Natural killer cell (primary cell): Measurements from ENCODE around the gene GOT1. TPM values are rescaled to one million over a fixed set of nuclear protein-coding genes. Genes with fewer than 3 reads are reported as not detected.

Experiments
- ATAC-seq, 3 donors: fragments of 150-1000 bp in 2 of 3; fragments of 200-7000 bp in 1 of 3; cut with Tn5 transposase; 1 replicate in 1 of 3; 2 replicates in 2 of 3; pipeline ENCODE4 v1.10.0; 2021; ENCODE audit warnings: mild to moderate bottlenecking in 2 of 3, moderate library complexity in 2 of 3
- DNase-seq, 2 donors: peaks; one replicate each; pipeline versions ENCODE4 v3.0.0 to v3.0.0-alpha.2; 2013 to 2021; ENCODE audit warnings: mixed read lengths in 1 of 2
- H3K27ac ChIP-seq: one replicate; pipeline ENCODE4 v1.5.1; 2013; ENCODE audit warnings: mild to moderate bottlenecking, low read length
- H3K27me3 ChIP-seq: one replicate; pipeline ENCODE4 v1.6.1; 2013; ENCODE audit warnings: low read length; ENCODE audit not compliant: control insufficient read depth, insufficient read depth
- H3K36me3 ChIP-seq: one replicate; pipeline ENCODE4 v1.6.1; 2013; ENCODE audit warnings: low read length; ENCODE audit not compliant: control insufficient read depth, insufficient read depth
- H3K4me1 ChIP-seq: one replicate; pipeline ENCODE4 v1.6.1; 2013; ENCODE audit warnings: low read length; ENCODE audit not compliant: control insufficient read depth, insufficient read depth
- H3K4me3 ChIP-seq: one replicate; pipeline ENCODE4 v1.5.1; 2013; ENCODE audit warnings: low read length
- H3K9me3 ChIP-seq: one replicate; pipeline ENCODE4 v1.6.1; 2013; ENCODE audit warnings: low read length; ENCODE audit not compliant: control insufficient read depth, insufficient read depth
- H3K27ac Mint-ChIP-seq, 2 donors: one replicate each; pipeline ENCODE4 v1.8.0; 2022; ENCODE audit warnings: mild to moderate bottlenecking in 2 of 2, mixed read lengths in 2 of 2, moderate library complexity in 1 of 2
- H3K27me3 Mint-ChIP-seq, 2 donors: one replicate each; pipeline ENCODE4 v1.8.0; 2022; ENCODE audit warnings: low read depth in 2 of 2, mixed read lengths in 2 of 2
- H3K36me3 Mint-ChIP-seq: one replicate; pipeline ENCODE4 v1.8.0; 2022; ENCODE audit warnings: mixed read lengths
- H3K4me1 Mint-ChIP-seq, 2 donors: one replicate each; pipeline ENCODE4 v1.8.0; 2022; ENCODE audit warnings: mixed read lengths in 2 of 2
- H3K4me3 Mint-ChIP-seq: one replicate; pipeline ENCODE4 v1.8.0; 2022; ENCODE audit warnings: mild to moderate bottlenecking, moderate library complexity, mixed read lengths
- H3K9me3 Mint-ChIP-seq, 2 donors: one replicate each; pipeline ENCODE4 v1.8.0; 2022; ENCODE audit warnings: mixed read lengths in 2 of 2
- CTCF ChIP-seq: fragments of 200-600 bp; IDR thresholded peaks from one replicate; pipeline ENCODE4 v1.8.0; 2022; ENCODE audit warnings: antibody characterized with exemption
- WGBS: methylation state at CpG from one replicate; pipeline ENCODE4 v1.1.7; 2013; ENCODE audit warnings: missing lambda C conversion rate; ENCODE audit not compliant: insufficient coverage; 5-methylcytosine and 5-hydroxymethylcytosine counted together
- intact Hi-C: fragments of 100-400 bp; cut with micrococcal nuclease; formaldehyde crosslinking; loops from one replicate; pipeline ENCODE4 v1.14.2; 2022
- total RNA-seq, 4 donors: library from RNA; stranded (reverse); fragments of 120-200 nt in 1 of 4; gene quantifications; one replicate each; pipeline versions ENCODE4 v1.2.3 to v1.2.4, GENCODE V29; 2013 to 2022

GOT1 gene
- total RNA-seq, 3 donors from 2014 or later (not counting 1 experiment from before 2014, with no cell fraction given), result 8.5 to 15.1 (median 8.5) TPM

- no peak for TF ChIP-seq CTCF
- Mint-ChIP-seq H3K27me3 (peaks cover 22 to 47% of the 10 kb centered on the region in 2 donors), H3K36me3 (no peaks in the 10 kb centered on the region), H3K27ac (no peak overlapping the region), H3K4me1 (no peaks in the 10 kb centered on the region), H3K9me3 (no peaks in the 10 kb centered on the region), H3K4me3 (no peak overlapping the region)
- H3K27me3 ChIP-seq, result peaks cover 8% of the 10 kb centered on the region
- intact Hi-C loops, result no loop called here
- ATAC-seq (no peak), DNase-seq (no peak)
- 90% methylated on average over 5 of the region's 5 CpGs for WGBS
- no peaks in the 10 kb centered on the region for H3K36me3 ChIP-seq
- no peak overlapping the region for H3K27ac ChIP-seq
- H3K4me1 ChIP-seq, result no peaks in the 10 kb centered on the region
- H3K4me3 ChIP-seq, result no peak overlapping the region
- no peaks in the 10 kb centered on the region for H3K9me3 ChIP-seq
Measured at GRCh38 chr10:99451499-99451788, 21.0 kb upstream of the GOT1 start.

- H3K27ac Mint-ChIP-seq, result no peak overlapping the region
- 89% methylated on average over 6 of the region's 6 CpGs for WGBS
- DNase-seq, result no peak
- Histone ChIP-seq H3K27ac (no peak overlapping the region), H3K4me1 (no peaks in the 10 kb centered on the region), H3K36me3 (no peaks in the 10 kb centered on the region), H3K9me3 (no peaks in the 10 kb centered on the region), H3K4me3 (no peak overlapping the region), H3K27me3 (peaks cover 8% of the 10 kb centered on the region)
- ATAC-seq, result no peak
- no peaks in the 10 kb centered on the region for H3K9me3 Mint-ChIP-seq
- H3K36me3 Mint-ChIP-seq, result no peaks in the 10 kb centered on the region
- TF ChIP-seq CTCF, result no peak
- no peak overlapping the region for H3K4me3 Mint-ChIP-seq
- intact Hi-C loops, result no loop called here
- H3K27me3 Mint-ChIP-seq, result peaks cover 22 to 48% of the 10 kb centered on the region in 2 donors
- no peaks in the 10 kb centered on the region for H3K4me1 Mint-ChIP-seq
Measured at GRCh38 chr10:99450624-99451498, 20.4 kb upstream of the GOT1 start.

GRCh38 chr10:99450156-99450555 lies 19.7 kb upstream of the GOT1 start:
- Histone ChIP-seq H3K4me1 (no peaks in the 10 kb centered on the region), H3K4me3 (no peak overlapping the region), H3K27ac (no peak overlapping the region), H3K9me3 (no peaks in the 10 kb centered on the region), H3K36me3 (no peaks in the 10 kb centered on the region), H3K27me3 (peaks cover 8% of the 10 kb centered on the region)
- Mint-ChIP-seq H3K27ac (no peak overlapping the region), H3K4me3 (no peak overlapping the region), H3K4me1 (no peaks in the 10 kb centered on the region), H3K27me3 (peaks cover 22 to 48% of the 10 kb centered on the region in 2 donors), H3K9me3 (no peaks in the 10 kb centered on the region), H3K36me3 (no peaks in the 10 kb centered on the region)
- DNase-seq (no peak), ATAC-seq (no peak)
- TF ChIP-seq CTCF, result no peak
- intact Hi-C loops, result no loop called here
- 94% methylated on average over 5 of the region's 5 CpGs for WGBS

GRCh38 chr10:99449023-99449422 lies 18.6 kb upstream of the GOT1 start:
- no peaks in the 10 kb centered on the region for H3K4me1 ChIP-seq
- Mint-ChIP-seq H3K27me3 (peaks cover 19 to 48% of the 10 kb centered on the region in 2 donors), H3K4me3 (no peak overlapping the region), H3K36me3 (no peaks in the 10 kb centered on the region), H3K27ac (no peak overlapping the region), H3K4me1 (no peaks in the 10 kb centered on the region), H3K9me3 (no peaks in the 10 kb centered on the region)
- no peaks in the 10 kb centered on the region for H3K36me3 ChIP-seq
- H3K27me3 ChIP-seq, result peaks cover 5% of the 10 kb centered on the region
- WGBS, result 73% methylated on average over 2 of the region's 3 CpGs
- TF ChIP-seq CTCF, result no peak
- ATAC-seq (no peak), DNase-seq (no peak)
- intact Hi-C loops, result no loop called here
- no peaks in the 10 kb centered on the region for H3K9me3 ChIP-seq
- H3K4me3 ChIP-seq, result no peak overlapping the region
- H3K27ac ChIP-seq, result no peak overlapping the region
